Medulla oblongata (tissue), 1 donor: Measurements from ENCODE around the gene ALG11.
"Not testable (repeated sequence)": the region's sequence is repeated elsewhere in the genome, so short reads cannot be mapped to it uniquely, and the experiment has no call there.

Experiments used
- DNase-seq: peaks from one replicate; pipeline ENCODE4 v3.0.0-alpha.2; 2015; ENCODE audit errors: extremely low spot score

ALG11 gene

GRCh38 chr13:52011632-52012511, at the start of gene ALG11:
Gene ALG11, plus strand, starts transcription at chr13:52012398. Its CDS starts 21 bp downstream, at chr13:52012419.
- peak; percentile 99 for DNase-seq

- DNase-seq, result no peak
These were observed 46.0 kb upstream of the ALG11 start for GRCh38 chr13:51966186-51966585.

GRCh38 chr13:51967482-51968446, 44.4 kb upstream of the ALG11 start:
- DNase-seq, result no peak

- DNase-seq, result no peak
These were observed 41.8 kb upstream of the ALG11 start for GRCh38 chr13:51970349-51970748.

GRCh38 chr13:51971520-51972426, 40.4 kb upstream of the ALG11 start:
- no peak for DNase-seq

GRCh38 chr13:51974482-51974881, 37.7 kb upstream of the ALG11 start:
- DNase-seq, result no peak

- no peak for DNase-seq
These were observed 35.8 kb upstream of the ALG11 start for GRCh38 chr13:51976423-51976822.

- no peak for DNase-seq
These were observed 35.3 kb upstream of the ALG11 start for GRCh38 chr13:51976890-51977289.

- DNase-seq, result no peak
These were observed 34.6 kb upstream of the ALG11 start for GRCh38 chr13:51977625-51978024.

GRCh38 chr13:51978796-51979556, 33.2 kb upstream of the ALG11 start:
- DNase-seq, result no peak

GRCh38 chr13:51980908-51981307, 31.3 kb upstream of the ALG11 start:
- no peak for DNase-seq

- DNase-seq, result no peak
These were observed 30.8 kb upstream of the ALG11 start for GRCh38 chr13:51981355-51981754.

GRCh38 chr13:51983292-51983691, 28.9 kb upstream of the ALG11 start:
- not testable (repeated sequence) for DNase-seq

GRCh38 chr13:51984904-51985303, 27.3 kb upstream of the ALG11 start:
- not testable (repeated sequence) for DNase-seq

- no peak for DNase-seq
These were observed 23.1 kb upstream of the ALG11 start for GRCh38 chr13:51988988-51989618.

GRCh38 chr13:51993713-51994112, 18.5 kb upstream of the ALG11 start:
- DNase-seq, result no peak

GRCh38 chr13:51995677-51996551, 16.3 kb upstream of the ALG11 start:
- DNase-seq, result peak; percentile 71

- no peak for DNase-seq
These were observed 15.6 kb upstream of the ALG11 start for GRCh38 chr13:51996641-51997040.

GRCh38 chr13:51997186-51997585, 15.0 kb upstream of the ALG11 start:
- no peak for DNase-seq
